Esophagus squamous epithelium (tissue), 4 donors: ENCODE data around the gene SPDYC.

Experiments used
- CTCF ChIP-seq, 6 experiments: fragments of 450-650 bp in 4 of 6; fragments of 200-600 bp in 2 of 6; sonication (generic) in 2 of 6; IDR thresholded peaks; one replicate each; pipeline ENCODE4 v1.5.1; 2016 to 2019; ENCODE audit warnings: antibody characterized with exemption in 6 of 6, mild to moderate bottlenecking in 4 of 6, moderate library complexity in 4 of 6
- POLR2A ChIP-seq, 4 donors: fragments of 450-650 bp; IDR thresholded peaks; one replicate each; pipeline ENCODE4 v1.6.1; 2017; ENCODE audit warnings: antibody characterized with exemption in 4 of 4, mild to moderate bottlenecking in 4 of 4, moderate library complexity in 3 of 4

GRCh38 chr11:65208785-65209710, 39.0 kb downstream of the SPDYC start:
- TF ChIP-seq CTCF (IDR thresholded peaks at IDR 0.05): no peak
- no peak for TF ChIP-seq POLR2A (IDR thresholded peaks at IDR 0.05)
